HG03139 (cell line): ENCODE data around the gene ME1.
"Not testable (repeated sequence)": the region's sequence is repeated elsewhere in the genome, so short reads cannot be mapped to it uniquely, and the experiment has no call there.

Experiments used
- ATAC-seq: cut with Tn5 transposase; IDR thresholded peaks from one replicate; pipeline ENCODE4 v1.9.1; 2021; ENCODE audit not compliant: unreplicated experiment

Gene ME1

DNA sequence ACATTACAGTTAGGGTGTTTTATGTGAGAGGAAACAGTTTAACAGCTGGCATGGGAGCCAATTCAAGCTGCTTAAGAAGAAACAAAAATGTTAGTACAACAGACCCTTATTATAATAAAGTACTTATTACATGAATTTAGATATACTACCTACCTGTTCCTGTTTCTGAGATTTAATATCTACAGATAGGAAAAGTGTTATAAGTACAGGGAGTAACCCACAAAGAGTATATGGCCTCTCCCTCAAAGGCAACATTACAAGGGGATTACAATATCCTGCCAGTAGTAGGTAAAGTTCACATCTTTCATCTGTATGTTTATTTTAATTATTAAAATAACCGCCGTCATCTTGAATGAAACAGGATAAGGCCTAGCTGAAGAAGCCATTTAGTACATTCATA is 1.8 kb upstream of the ME1 start:
- ATAC-seq: no peak

- no peak for ATAC-seq
Observed at GRCh38 chr6:83431545-83432155, 799 bp upstream of the ME1 start.

DNA sequence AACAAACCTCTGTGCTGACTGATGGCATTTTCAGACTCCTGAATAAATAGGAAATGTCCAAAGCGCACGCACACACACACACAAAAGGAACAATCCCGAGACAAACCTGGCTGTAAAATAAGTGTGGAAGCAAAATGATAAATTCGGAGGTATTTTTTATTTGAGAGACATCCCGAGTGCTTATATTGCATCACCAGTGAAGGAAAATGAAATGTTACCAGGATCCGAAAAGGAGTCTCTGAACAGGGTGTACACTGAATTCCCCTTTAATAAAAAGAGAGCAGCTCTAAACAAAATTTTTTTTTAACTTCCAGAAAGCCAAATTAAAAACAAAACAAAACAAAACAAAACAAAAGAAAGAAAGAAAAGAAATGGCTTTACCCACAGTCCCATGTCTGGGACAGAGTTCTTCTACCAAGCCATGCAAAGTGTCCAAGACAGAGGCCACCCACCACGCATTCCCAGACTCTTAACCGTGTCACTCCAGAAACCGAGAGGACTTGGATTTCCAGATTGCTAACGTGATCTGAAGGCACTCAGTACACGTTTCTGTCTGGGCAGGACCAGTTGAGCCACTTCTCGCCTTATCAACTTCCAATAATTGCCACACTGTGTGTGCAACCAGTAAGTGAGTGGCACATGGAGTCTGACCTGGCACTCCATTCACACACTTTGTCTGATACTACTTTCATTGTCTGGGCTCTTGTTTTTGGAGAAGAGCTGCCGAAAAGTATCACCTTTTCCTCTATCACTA is 817 bp downstream of the ME1 start:
- ATAC-seq: no peak

GRCh38 chr6:83429269-83429668 is 1.6 kb downstream of the ME1 start:
- ATAC-seq: no peak

DNA sequence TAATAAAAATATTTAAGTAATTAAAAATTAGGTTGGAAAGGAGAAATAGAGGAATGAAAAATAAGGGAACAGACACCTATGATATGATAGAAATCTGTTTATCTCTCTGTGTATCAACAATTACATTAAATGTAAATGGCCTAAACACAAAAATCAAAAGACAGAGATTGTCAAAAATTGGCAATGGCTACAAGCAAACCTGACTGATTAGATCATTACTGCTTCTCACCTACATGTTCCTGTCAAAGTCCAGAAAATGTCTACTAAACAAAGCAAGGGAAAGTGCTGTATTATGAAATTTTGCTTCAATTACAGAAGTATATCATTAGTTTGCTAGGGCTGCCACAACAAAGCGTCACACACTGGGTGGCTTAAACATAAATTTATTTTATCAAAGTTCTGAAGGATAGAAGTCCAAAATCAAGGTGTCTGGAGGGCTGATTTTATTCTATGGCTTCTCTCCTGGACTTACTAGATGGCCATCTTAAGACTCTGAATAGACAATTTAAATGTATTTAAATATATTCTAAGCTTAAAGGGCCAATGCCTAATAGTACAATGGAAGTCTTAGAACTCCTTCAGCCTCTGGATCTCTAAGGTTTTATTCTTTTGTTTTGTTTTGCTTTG is 6.3 kb downstream of the ME1 start:
- no peak for ATAC-seq

DNA sequence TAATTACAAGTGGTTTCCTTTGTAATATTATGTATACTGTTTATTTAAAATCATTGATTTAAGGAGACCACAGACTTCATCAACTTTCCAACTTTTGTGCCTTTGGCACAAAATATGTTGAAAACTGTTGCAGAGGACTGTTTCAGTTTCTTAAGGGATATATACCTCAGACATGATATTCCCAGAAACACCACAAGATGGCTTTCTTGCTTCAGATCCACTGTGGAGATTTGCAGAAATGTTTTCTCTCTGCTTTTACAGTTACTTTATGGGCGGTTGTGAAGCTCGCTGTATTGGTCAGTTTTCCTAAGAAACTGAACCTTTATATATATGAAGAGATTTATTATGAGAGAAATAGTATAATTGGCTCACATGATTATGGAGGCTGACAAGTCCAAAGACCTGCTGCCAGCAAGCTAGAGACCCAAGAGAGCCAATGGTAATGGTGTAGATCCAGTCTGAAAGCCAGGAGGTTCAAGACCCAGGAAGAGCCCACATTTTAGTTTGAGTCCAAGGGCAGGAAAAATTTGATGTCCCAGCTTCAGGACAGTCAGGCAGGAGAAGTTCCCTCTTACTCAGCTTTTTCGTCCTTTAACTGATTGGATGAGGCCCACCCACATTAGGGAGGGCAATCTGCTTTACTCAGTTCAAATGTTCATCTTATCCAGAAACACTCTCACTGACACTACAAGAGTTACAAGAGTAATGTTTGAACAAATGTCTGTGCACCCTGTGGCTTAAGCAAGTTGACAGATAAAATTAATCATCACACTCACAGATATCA is 12.8 kb downstream of the ME1 start:
- ATAC-seq: no peak

DNA sequence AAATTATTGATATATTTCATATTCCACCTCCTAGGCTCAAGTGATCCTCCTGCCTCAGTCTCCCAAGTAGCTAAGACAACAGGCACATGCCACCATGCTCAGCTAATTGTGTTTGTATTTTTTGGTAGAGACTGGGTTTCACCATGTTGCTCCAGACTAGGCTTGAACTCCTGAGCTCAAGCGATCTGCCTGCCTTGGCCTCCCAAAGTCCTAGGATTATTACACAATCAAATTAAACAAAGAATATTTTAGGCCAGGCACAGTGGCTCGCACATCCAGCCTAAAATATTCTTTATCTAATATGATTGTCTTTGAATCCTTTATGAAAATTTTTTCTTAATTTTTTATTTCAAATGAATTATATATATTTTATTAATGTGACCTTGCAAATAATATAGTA is 17.8 kb downstream of the ME1 start:
- no peak for ATAC-seq

GRCh38 chr6:83411731-83412130 is 19.1 kb downstream of the ME1 start:
- no peak for ATAC-seq

DNA sequence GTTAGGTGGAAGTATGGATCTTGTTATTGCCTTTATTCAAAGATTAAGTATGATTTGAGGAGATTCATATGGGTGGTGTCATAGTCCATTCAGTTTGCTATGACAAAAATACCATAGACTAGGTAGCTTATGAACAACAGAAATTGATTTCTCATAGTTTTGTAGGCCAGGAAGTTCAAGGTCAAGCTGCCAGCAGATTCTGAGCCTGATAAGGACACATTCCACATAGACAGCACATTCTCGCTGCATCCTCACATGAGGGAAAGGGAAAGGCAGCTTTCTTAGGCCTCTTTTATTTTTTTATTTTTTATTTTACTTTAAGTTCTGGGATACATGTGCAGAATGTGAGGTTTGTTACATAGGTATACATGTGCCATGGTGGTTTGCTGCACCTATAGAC is 27.7 kb downstream of the ME1 start:
- no peak for ATAC-seq

- ATAC-seq: no peak
Observed at GRCh38 chr6:83389606-83390005, 41.2 kb downstream of the ME1 start.

DNA sequence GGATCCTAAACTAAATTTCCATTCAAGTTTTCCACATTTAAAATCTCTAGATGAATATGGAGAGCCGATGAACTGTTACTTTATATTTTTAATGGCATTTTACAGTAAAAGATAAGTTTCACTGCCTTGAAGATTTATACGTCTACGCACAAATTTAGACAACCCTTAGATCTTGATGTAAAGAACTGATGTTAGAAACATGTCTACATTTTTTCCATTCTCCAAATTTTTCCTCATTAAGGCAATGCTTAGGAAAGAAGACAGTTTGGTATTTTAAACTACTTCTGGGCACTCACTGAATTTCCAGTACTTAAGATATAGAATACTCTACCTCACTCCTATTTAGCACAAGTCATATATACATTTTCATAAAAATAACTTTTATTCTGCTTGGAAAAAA is 45.4 kb downstream of the ME1 start:
- ATAC-seq: no peak

DNA sequence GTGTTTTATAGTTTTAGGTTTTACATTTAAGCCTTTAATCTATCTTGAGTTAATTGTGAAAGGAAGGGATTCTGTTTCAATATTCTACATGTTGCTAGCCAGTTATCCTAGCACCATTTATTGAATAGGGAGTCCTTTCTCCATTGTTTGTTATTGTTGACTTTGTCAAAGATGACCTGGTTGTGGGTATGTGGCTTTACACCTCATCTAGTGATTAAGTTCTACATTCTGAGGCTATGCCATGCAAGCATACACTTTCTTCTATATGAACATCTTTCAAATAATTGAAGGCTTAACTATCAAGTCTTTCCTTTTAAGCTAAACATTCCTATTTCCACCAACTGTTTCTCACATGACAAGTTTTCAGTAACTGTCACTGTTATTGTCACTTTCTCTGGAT is 46.1 kb downstream of the ME1 start:
- no peak for ATAC-seq

DNA sequence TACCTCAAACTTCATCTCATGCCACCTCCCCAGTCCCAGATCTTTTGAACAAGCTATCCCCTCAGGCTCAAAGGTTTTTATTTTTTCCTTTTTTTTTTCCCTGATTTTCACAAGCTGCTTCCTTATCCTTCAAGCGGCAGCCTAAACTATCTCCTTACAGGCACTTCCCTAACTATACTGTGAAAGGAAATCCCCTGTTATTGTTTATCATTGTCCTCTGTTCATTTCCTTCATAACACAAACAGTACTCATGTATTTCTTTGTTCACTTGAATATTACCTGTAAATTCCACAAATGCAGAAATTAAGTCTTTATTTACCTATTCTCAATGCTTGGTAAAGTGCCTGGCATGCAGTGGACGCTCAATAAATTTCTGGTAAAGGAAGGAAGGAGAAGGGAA is 48.9 kb downstream of the ME1 start:
- ATAC-seq: no peak

DNA sequence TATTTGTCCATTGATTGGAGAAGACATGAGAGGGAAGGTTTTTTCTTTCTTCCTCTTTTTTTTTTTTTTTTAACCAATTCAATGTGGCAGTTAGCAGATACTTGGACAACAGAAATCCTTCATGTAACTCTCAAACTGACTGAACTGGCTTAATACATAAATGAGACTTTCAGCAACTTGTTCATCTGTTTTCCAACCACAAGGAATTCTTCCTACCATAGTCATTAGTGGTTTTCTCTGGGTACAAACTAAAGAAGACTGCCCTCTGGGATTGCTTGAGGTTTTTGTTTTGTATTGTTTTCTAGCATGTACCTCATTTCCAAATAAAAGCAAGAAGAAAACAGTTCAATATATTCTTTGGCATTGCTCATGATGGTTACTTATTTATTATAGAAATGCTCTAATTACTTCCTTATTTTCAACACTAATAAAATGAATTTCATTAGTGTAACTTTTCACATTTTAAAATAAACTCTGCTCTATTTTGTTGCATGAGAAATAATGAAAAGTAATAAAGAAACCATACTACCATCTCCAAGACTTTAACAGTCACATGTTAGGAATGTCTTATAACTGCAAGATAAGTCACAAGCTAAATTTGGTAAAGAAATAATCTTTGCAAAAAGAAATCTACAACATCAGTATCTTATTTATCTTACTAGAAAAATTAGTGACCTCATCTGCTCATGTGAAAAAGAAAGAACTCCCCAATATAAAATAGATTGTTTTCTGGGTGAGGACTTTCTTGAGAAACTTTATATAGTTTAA is 52.0 kb downstream of the ME1 start:
- no peak for ATAC-seq

DNA sequence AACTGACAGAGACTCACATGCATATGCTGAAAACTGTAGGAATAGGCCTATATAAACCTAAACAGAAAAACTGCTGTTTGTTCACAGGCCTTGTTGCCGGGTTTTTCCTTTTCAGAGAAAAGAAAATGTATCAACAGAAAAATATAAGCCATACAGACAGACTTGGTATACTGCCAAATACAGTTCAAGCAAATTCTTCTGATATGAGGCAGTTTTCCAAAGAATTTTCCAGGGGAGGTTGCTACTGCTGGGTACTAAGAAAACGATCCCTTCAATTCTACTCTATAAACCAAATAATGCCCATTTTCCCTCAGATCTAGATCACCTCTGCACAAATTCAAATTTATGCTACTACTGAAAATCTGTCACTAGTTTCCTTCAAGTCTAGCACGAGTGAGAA is 59.4 kb downstream of the ME1 start:
- ATAC-seq: no peak

DNA sequence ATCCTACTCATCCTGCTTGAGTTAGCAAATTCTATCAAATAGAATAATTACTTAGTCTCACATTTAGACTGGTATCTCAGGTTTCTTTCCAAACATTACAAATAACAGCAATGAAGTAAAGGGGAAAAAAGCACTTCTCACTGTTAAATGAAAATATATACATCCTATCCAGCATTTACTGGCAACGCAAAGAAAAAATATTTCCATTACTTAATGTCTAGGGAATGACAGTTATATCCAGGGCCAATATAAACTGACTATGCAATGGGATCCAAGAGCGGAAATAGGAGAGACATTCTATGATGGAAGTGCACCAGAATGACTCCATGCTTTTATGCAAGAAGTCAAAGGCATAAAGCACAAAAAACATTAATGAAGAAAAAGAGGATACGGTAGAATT is 60.3 kb downstream of the ME1 start:
- ATAC-seq: no peak

DNA sequence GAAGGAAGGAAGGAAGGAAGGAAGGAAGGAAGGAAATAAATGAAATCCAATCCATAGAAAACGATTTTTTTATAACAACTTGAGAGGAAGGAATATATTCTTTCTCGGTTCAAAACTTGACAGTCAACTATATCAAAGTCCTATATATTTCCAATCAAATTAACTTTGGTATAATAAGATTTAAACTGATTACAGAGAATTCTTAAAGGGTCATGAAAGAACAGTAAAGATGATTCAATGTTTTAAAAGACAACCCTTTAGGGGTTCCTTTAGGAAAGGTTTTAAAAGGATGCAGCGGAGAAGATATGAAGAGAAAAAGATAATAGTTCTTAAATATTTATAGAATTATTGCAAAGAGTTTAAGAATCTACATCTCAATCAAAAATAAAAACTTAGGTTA is 61.2 kb downstream of the ME1 start:
- no peak for ATAC-seq

GRCh38 chr6:83368577-83368976 is 62.3 kb downstream of the ME1 start:
- no peak for ATAC-seq

- ATAC-seq: no peak
Observed at GRCh38 chr6:83367104-83367503, 63.7 kb downstream of the ME1 start.

- no peak for ATAC-seq
Observed at GRCh38 chr6:83365931-83366330, 64.9 kb downstream of the ME1 start.

- ATAC-seq: not testable (repeated sequence)
Observed at GRCh38 chr6:83362349-83362748, 68.5 kb downstream of the ME1 start.
